IMR-90 (cell line): ENCODE data around the gene SPRED2.

Experiments
- BHLHE40 ChIP-seq: fragments of 150-350 bp; IDR thresholded peaks from 2 replicates; pipeline ENCODE4 v1.6.1; 2016; ENCODE audit warnings: mild to moderate bottlenecking, low read depth, low read length
- CEBPB ChIP-seq: IDR thresholded peaks from 2 replicates; pipeline ENCODE4 v1.6.1; 2012; ENCODE audit warnings: low read depth, low read length, improper control_type of control experiment
- CTCF ChIP-seq: conservative IDR thresholded peaks from 2 replicates; pipeline ENCODE4 v1.5.1; 2012; ENCODE audit warnings: mild to moderate bottlenecking, low read depth, low read length, improper control_type of control experiment
- MAFK ChIP-seq: IDR thresholded peaks from 2 replicates; pipeline ENCODE4 v1.6.1; 2012; ENCODE audit warnings: low read depth, low read length, improper control_type of control experiment
- MXI1 ChIP-seq: IDR thresholded peaks from 2 replicates; pipeline ENCODE4 v1.6.1; 2012; ENCODE audit warnings: low read depth, mild to moderate bottlenecking, low read length, moderate library complexity, borderline replicate concordance
- NFE2L2 ChIP-seq: fragments of 150-350 bp; IDR thresholded peaks from 2 replicates; pipeline ENCODE4 v1.6.1; 2016; ENCODE audit warnings: low read depth, mild to moderate bottlenecking, low read length
- POLR2A ChIP-seq: IDR thresholded peaks from 2 replicates; pipeline ENCODE4 v1.6.1; 2012; ENCODE audit warnings: mild to moderate bottlenecking, low read depth, low read length
- RAD21 ChIP-seq: IDR thresholded peaks from 2 replicates; pipeline ENCODE4 v1.6.1; 2012; ENCODE audit warnings: low read length, improper control_type of control experiment
- SMC3 ChIP-seq: fragments of 150-350 bp; IDR thresholded peaks from 2 replicates; pipeline ENCODE4 v1.6.1; 2016; ENCODE audit warnings: low read depth, mild to moderate bottlenecking, antibody characterized with exemption, low read length, moderate library complexity
- USF2 ChIP-seq: fragments of 150-350 bp; IDR thresholded peaks from 2 replicates; pipeline ENCODE4 v1.6.1; 2017; ENCODE audit warnings: mild to moderate bottlenecking, antibody characterized with exemption, low read length, low read depth

- peak; percentile 15; the same call in 1 of the 2 replicates for TF ChIP-seq POLR2A
- TF ChIP-seq RAD21: no peak
- no peak for TF ChIP-seq CTCF
- no peak for TF ChIP-seq CEBPB
- no peak for TF ChIP-seq SMC3
- TF ChIP-seq MXI1: no peak
- no peak for TF ChIP-seq MAFK
- no peak for TF ChIP-seq NFE2L2
- TF ChIP-seq BHLHE40: no peak
- no peak for TF ChIP-seq USF2
Measured at GRCh38 chr2:65383541-65384488, 48.6 kb downstream of the SPRED2 start.
